ENCODE results near the gene PDS5B. TPM values are rescaled to one million over a fixed set of nuclear protein-coding genes. Genes with fewer than 3 reads are reported as not detected.

Gene PDS5B
- total and polyA plus RNA-seq, 10 of the 15 experiments (the other 5 are each of a cell fraction or from before 2014, with no cell fraction given): 15.4 to 55.3 (median 30.7) TPM

DNA sequence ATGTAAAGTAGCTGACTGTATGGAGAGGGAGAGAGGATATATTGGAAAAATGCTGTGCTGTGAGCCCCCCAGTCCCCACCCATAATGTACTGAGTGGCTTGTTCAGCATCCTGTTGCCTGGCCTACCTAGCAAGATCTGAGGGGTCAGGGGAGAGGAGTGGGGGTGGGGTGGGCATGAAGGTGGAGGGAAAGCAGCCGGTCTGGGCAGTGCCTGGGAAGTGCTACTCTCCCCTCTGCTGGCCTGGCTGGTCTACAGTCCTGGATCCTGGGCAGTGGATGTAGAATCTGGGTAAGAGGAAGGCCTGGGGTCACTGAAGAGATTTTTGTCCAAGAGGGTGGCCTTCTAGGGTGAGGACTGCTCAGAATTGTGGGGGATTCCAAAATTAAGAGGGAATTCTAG, 210.5 kb downstream of the PDS5B start:
- FAIRE-seq (no peak), DNase-seq (ENCODE audit: low read depth, low spot score) (no peak), ATAC-seq (no peak)
- no peaks in the 10 kb centered on the region for H4K20me1 ChIP-seq (ENCODE audit: control insufficient read depth, insufficient read depth)
- no peaks in the 10 kb centered on the region for H3K27me3 ChIP-seq (replicated peaks in 1 of 2; ENCODE audit: control insufficient read depth in 2 of 2, insufficient read depth in 2 of 2, low read length in 1 of 2)
- ChIA-PET CTCF (no interaction called here), SMC1A (ENCODE audit: uncharacterized antibody, unreplicated experiment) (interaction anchor here (1.5 kb wide), 1 partner anchor 146 kb away, joined by 3 read pairs; no protein-coding TSS in a partner anchor), POLR2A (interaction anchor here (0.6 kb wide), 1 partner anchor 19 kb away, joined by 3 read pairs; no protein-coding TSS in a partner anchor), RAD21 (ENCODE audit: unreplicated experiment) (no interaction called here)
- H3K4me3 ChIP-seq: no peak overlapping the region
- H3K9me3 ChIP-seq (replicated peaks; ENCODE audit: control insufficient read depth, insufficient read depth, low read length): no peaks in the 10 kb centered on the region
- in situ Hi-C loops (cut with MboI) (no loop called here), intact Hi-C loops (cut with micrococcal nuclease; ENCODE audit: unreplicated experiment) (no loop called here)
- no peaks in the 10 kb centered on the region for H3K4me1 ChIP-seq (ENCODE audit: control insufficient read depth, insufficient read depth, low read length)
- H3K27ac ChIP-seq (ENCODE audit: control insufficient read depth, insufficient read depth): no peak overlapping the region
- no peaks in the 10 kb centered on the region for H3K36me3 ChIP-seq (ENCODE audit: control insufficient read depth in 2 of 2, insufficient read depth in 2 of 2, low read length in 1 of 2)
- no TSS peak for BruUV-seq (replicated peaks)
- no peak overlapping the region for H2AFZ ChIP-seq (ENCODE audit: control insufficient read depth, low read depth, low read length)
- H3K4me2 ChIP-seq (ENCODE audit: control insufficient read depth, insufficient read depth): no peak overlapping the region
- 83% methylated on average over 1 of the region's 1 CpG for WGBS (ENCODE audit: insufficient coverage, insufficient replicate concordance, low lambda C conversion rate, missing lambda C conversion rate)
- no peak overlapping the region for H3K9ac ChIP-seq (ENCODE audit: control insufficient read depth, insufficient read depth, low read length)
- no peaks in the 10 kb centered on the region for H3K79me2 ChIP-seq (ENCODE audit: control insufficient read depth, insufficient read depth, low read length)
- TF ChIP-seq, protein P1, sequence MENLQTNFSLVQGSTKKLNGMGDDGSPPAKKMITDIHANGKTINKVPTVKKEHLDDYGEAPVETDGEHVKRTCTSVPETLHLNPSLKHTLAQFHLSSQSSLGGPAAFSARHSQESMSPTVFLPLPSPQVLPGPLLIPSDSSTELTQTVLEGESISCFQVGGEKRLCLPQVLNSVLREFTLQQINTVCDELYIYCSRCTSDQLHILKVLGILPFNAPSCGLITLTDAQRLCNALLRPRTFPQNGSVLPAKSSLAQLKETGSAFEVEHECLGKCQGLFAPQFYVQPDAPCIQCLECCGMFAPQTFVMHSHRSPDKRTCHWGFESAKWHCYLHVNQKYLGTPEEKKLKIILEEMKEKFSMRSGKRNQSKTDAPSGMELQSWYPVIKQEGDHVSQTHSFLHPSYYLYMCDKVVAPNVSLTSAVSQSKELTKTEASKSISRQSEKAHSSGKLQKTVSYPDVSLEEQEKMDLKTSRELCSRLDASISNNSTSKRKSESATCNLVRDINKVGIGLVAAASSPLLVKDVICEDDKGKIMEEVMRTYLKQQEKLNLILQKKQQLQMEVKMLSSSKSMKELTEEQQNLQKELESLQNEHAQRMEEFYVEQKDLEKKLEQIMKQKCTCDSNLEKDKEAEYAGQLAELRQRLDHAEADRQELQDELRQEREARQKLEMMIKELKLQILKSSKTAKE (IDR thresholded peaks at IDR 0.05; ENCODE audit: low read depth, poor library complexity, severe bottlenecking): no peak
- TF ChIP-seq NRF1 (conservative IDR thresholded peaks at IDR 0.05; ENCODE audit: low read depth, low read length): no peak
- TF ChIP-seq, protein P2, sequence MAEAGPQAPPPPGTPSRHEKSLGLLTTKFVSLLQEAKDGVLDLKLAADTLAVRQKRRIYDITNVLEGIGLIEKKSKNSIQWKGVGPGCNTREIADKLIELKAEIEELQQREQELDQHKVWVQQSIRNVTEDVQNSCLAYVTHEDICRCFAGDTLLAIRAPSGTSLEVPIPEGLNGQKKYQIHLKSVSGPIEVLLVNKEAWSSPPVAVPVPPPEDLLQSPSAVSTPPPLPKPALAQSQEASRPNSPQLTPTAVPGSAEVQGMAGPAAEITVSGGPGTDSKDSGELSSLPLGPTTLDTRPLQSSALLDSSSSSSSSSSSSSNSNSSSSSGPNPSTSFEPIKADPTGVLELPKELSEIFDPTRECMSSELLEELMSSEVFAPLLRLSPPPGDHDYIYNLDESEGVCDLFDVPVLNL (IDR thresholded peaks at IDR 0.05; ENCODE audit: low read depth, low read length): no peak
- TF ChIP-seq KLF5 (IDR thresholded peaks at IDR 0.05; ENCODE audit: partially characterized antibody): no peak
- TF ChIP-seq, protein P3, sequence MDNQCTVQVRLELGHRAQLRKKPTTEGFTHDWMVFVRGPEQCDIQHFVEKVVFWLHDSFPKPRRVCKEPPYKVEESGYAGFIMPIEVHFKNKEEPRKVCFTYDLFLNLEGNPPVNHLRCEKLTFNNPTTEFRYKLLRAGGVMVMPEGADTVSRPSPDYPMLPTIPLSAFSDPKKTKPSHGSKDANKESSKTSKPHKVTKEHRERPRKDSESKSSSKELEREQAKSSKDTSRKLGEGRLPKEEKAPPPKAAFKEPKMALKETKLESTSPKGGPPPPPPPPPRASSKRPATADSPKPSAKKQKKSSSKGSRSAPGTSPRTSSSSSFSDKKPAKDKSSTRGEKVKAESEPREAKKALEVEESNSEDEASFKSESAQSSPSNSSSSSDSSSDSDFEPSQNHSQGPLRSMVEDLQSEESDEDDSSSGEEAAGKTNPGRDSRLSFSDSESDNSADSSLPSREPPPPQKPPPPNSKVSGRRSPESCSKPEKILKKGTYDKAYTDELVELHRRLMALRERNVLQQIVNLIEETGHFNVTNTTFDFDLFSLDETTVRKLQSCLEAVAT (IDR thresholded peaks at IDR 0.05): no peak
- TF ChIP-seq EED (IDR thresholded peaks at IDR 0.05; ENCODE audit: low read depth): no peak
- no peak for TF ChIP-seq SMARCA5 (IDR thresholded peaks at IDR 0.05)
- TF ChIP-seq MEF2B (IDR thresholded peaks at IDR 0.05; ENCODE audit: partially characterized antibody, poor library complexity, severe bottlenecking): no peak
- TF ChIP-seq, protein P4, sequence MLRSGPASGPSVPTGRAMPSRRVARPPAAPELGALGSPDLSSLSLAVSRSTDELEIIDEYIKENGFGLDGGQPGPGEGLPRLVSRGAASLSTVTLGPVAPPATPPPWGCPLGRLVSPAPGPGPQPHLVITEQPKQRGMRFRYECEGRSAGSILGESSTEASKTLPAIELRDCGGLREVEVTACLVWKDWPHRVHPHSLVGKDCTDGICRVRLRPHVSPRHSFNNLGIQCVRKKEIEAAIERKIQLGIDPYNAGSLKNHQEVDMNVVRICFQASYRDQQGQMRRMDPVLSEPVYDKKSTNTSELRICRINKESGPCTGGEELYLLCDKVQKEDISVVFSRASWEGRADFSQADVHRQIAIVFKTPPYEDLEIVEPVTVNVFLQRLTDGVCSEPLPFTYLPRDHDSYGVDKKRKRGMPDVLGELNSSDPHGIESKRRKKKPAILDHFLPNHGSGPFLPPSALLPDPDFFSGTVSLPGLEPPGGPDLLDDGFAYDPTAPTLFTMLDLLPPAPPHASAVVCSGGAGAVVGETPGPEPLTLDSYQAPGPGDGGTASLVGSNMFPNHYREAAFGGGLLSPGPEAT (IDR thresholded peaks at IDR 0.05; ENCODE audit: low read depth): no peak
- TF ChIP-seq, protein P5, sequence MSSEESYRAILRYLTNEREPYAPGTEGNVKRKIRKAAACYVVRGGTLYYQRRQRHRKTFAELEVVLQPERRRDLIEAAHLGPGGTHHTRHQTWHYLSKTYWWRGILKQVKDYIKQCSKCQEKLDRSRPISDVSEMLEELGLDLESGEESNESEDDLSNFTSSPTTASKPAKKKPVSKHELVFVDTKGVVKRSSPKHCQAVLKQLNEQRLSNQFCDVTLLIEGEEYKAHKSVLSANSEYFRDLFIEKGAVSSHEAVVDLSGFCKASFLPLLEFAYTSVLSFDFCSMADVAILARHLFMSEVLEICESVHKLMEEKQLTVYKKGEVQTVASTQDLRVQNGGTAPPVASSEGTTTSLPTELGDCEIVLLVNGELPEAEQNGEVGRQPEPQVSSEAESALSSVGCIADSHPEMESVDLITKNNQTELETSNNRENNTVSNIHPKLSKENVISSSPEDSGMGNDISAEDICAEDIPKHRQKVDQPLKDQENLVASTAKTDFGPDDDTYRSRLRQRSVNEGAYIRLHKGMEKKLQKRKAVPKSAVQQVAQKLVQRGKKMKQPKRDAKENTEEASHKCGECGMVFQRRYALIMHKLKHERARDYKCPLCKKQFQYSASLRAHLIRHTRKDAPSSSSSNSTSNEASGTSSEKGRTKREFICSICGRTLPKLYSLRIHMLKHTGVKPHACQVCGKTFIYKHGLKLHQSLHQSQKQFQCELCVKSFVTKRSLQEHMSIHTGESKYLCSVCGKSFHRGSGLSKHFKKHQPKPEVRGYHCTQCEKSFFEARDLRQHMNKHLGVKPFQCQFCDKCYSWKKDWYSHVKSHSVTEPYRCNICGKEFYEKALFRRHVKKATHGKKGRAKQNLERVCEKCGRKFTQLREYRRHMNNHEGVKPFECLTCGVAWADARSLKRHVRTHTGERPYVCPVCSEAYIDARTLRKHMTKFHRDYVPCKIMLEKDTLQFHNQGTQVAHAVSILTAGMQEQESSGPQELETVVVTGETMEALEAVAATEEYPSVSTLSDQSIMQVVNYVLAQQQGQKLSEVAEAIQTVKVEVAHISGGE (CRISPR knock-in tag; IDR thresholded peaks at IDR 0.05): no peak
- TF ChIP-seq MEF2A (IDR thresholded peaks at IDR 0.05; ENCODE audit: insufficient read depth, low read depth, low read length): no peak
- TF ChIP-seq, protein P6, sequence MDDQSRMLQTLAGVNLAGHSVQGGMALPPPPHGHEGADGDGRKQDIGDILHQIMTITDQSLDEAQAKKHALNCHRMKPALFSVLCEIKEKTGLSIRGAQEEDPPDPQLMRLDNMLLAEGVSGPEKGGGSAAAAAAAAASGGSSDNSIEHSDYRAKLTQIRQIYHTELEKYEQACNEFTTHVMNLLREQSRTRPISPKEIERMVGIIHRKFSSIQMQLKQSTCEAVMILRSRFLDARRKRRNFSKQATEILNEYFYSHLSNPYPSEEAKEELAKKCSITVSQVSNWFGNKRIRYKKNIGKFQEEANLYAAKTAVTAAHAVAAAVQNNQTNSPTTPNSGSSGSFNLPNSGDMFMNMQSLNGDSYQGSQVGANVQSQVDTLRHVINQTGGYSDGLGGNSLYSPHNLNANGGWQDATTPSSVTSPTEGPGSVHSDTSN (IDR thresholded peaks at IDR 0.05; ENCODE audit: insufficient replicate concordance, low read depth, low read length): no peak
- no peak for TF ChIP-seq NBN (IDR thresholded peaks at IDR 0.05)

All from GM12878 (cell line).